HG02870 (cell line): ENCODE data around the gene GRIPAP1.

Source experiments
- ATAC-seq: cut with Tn5 transposase; IDR thresholded peaks from one replicate; pipeline ENCODE4 v1.9.1; 2021; ENCODE audit warnings: mild to moderate bottlenecking, moderate library complexity; ENCODE audit not compliant: unreplicated experiment

The GRIPAP1 gene

DNA sequence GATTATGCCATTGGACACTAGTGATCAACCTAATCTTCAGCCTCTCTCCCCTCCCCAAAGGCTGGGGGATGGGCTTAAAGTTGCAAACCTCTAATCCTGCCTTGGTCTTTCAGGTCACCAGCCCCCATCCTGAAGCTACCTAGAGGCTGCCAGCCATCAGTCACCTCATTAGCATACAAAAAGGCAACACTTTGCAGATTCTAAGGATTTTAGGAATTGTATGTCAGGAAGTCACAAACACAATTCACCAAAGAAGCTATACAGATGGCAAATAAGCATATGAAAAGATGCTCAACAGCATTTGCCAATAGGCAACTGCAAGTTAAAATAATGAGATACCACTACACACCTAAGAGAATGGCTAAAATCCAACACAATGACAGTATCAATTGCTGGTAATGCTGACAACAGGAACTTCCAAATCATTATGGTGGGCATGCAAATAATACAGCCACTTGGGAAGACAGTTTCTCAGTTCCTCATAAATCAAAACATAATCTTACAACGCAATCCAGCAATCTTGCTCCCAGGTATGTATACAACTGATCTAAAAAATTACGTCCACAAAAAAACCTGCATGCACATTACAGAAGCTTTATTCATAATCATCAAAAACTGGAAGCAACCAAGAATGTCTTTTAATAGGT, 74.2 kb downstream of the GRIPAP1 start:
- no peak for ATAC-seq

DNA sequence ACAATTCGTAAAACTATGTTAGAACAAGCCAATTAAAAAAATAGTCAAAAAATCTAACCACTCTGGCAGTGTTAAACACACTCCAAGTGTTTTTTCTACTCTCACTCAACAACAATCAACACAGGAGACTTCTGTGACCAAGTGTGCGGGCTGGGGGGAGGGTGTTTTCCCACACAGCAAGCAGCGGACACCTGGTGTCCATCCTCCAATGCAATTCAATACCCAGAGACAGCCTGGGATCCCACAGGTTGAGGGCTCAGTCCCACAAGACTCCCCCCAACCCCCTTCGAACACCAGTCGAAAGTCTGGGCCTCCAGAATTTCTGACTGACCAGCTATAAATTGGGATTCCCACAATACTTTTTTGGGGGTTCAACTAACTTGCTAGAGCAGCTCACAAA, 74.9 kb downstream of the GRIPAP1 start:
- no peak for ATAC-seq

DNA sequence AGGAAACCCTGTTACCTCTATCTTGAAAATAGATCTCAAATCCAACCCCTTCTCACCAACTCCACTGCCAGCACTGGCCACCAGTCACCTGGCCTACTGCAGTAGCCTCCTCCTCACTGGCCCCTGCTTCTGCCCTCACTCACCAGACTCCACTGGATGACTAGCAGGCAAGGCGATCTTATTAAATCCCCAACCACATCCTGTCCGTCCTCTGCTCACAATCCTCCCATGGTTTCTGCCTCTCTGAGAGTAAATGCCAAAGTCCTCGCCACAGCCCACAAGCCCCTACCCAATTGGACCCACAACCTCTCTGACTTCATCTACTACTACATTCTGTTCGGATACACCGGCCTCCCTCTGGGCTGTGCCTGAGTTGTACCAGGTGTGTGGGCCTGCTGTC, 77.8 kb downstream of the GRIPAP1 start:
- no peak for ATAC-seq

DNA sequence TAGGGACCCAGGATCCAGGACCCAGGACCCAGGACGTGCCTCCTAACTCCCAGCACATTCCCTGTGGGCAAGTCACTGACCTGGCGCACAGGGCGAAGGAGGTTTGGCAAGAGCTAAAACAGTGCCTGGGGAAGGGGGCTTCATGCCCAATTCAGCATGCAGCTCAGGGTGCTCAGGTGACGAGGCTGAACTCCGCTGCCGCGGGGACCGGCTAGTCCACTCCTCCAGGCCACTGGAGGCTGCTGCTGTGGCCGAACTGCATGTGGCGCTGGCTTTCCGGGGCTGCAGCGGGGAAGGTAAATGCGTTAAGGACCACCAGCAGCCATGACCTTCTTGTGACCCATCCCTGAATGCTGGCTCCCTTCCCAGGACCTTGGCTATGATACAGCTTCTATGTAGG, 78.3 kb downstream of the GRIPAP1 start:
- ATAC-seq = no peak
